22Rv1 (cell line): ENCODE results near the gene PER3.

Experiments
- ZFX ChIP-seq: fragments of 450-650 bp; IDR thresholded peaks from 2 replicates; pipeline ENCODE4 v1.6.1; 2017; ENCODE audit warnings: antibody characterized with exemption, borderline replicate concordance
- TF ChIP-seq, protein P1 (sequence below): fragments of 450-650 bp; IDR thresholded peaks from 2 replicates; pipeline ENCODE4 v1.5.1; 2017; ENCODE audit warnings: mild to moderate bottlenecking

- TF ChIP-seq ZFX: no peak
- TF ChIP-seq, protein P1, sequence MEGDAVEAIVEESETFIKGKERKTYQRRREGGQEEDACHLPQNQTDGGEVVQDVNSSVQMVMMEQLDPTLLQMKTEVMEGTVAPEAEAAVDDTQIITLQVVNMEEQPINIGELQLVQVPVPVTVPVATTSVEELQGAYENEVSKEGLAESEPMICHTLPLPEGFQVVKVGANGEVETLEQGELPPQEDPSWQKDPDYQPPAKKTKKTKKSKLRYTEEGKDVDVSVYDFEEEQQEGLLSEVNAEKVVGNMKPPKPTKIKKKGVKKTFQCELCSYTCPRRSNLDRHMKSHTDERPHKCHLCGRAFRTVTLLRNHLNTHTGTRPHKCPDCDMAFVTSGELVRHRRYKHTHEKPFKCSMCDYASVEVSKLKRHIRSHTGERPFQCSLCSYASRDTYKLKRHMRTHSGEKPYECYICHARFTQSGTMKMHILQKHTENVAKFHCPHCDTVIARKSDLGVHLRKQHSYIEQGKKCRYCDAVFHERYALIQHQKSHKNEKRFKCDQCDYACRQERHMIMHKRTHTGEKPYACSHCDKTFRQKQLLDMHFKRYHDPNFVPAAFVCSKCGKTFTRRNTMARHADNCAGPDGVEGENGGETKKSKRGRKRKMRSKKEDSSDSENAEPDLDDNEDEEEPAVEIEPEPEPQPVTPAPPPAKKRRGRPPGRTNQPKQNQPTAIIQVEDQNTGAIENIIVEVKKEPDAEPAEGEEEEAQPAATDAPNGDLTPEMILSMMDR: no peak
These were observed 84.1 kb downstream of the PER3 start for GRCh38 chr1:7868070-7868780.
